K562 (cell line): ENCODE data around the gene FAM53C. TPM values are rescaled to one million over a fixed set of nuclear protein-coding genes. Genes with fewer than 3 reads are reported as not detected.
A peak's percentile ranks its signal among the peaks of the same experiment; 100 is the strongest.

ENCODE experiments used
- AFF4 ChIP-seq: sonication (generic); formaldehyde crosslinking; IDR thresholded peaks from 2 replicates; pipeline ENCODE4 v1.8.0; 2023; ENCODE audit warnings: mild to moderate bottlenecking, missing genetic modification reagents
- BRCA1 ChIP-seq, 2 experiments: fragments of 450-650 bp in 1 of 2; sonication (generic) in 1 of 2; formaldehyde crosslinking in 1 of 2; IDR thresholded peaks; 2 replicates each; pipeline versions ENCODE4 v1.5.0 to v1.6.1; 2017 to 2020; ENCODE audit warnings: mild to moderate bottlenecking in 1 of 2, missing genetic modification reagents in 1 of 2
- CBX5 ChIP-seq: IDR thresholded peaks from 2 replicates; pipeline ENCODE4 v1.6.1; 2014; ENCODE audit warnings: low read depth, borderline replicate concordance
- CGGBP1 ChIP-seq: fragments of 250-450 bp; sonication (Bioruptor Pico); IDR thresholded peaks from 2 replicates; pipeline ENCODE4 v1.9.0; 2021; ENCODE audit warnings: mild to moderate bottlenecking
- KLF10 ChIP-seq: fragments of 250-450 bp; sonication (Bioruptor Pico); IDR thresholded peaks from 2 replicates; pipeline ENCODE4 v1.6.1; 2021; ENCODE audit warnings: matching md5 sums
- PHF20 ChIP-seq: fragments of 450-650 bp; IDR thresholded peaks from 2 replicates; pipeline ENCODE4 v1.6.1; 2018; ENCODE audit not compliant: partially characterized antibody
- SIN3B ChIP-seq: fragments of 450-650 bp; IDR thresholded peaks from 2 replicates; pipeline ENCODE4 v1.6.1; 2017; ENCODE audit warnings: low read depth, mild to moderate bottlenecking, moderate library complexity
- SMARCA5 ChIP-seq: fragments of 450-650 bp; IDR thresholded peaks from 2 replicates; pipeline ENCODE4 v1.6.1; 2016
- SNIP1 ChIP-seq: fragments of 450-650 bp; IDR thresholded peaks from 2 replicates; pipeline ENCODE4 v1.7.1; 2017; ENCODE audit warnings: low read depth, mild to moderate bottlenecking
- TCF7 ChIP-seq: sonication (generic); IDR thresholded peaks from 2 replicates; pipeline ENCODE4 v1.6.1; 2016; ENCODE audit warnings: antibody characterized with exemption, borderline replicate concordance
- TCF7L2 ChIP-seq: fragments of 150-350 bp; IDR thresholded peaks from 2 replicates; pipeline ENCODE4 v1.6.1; 2016; ENCODE audit warnings: low read depth, mild to moderate bottlenecking, low read length, moderate library complexity
- THRA ChIP-seq: fragments of 450-650 bp; IDR thresholded peaks from 2 replicates; pipeline ENCODE4 v1.6.1; 2017; ENCODE audit warnings: mild to moderate bottlenecking, moderate library complexity
- ZNF445 ChIP-seq: fragments of 250-450 bp; sonication (Bioruptor Pico); IDR thresholded peaks from 2 replicates; pipeline ENCODE4 v1.4.0; 2020; ENCODE audit warnings: low read depth, mild to moderate bottlenecking, moderate library complexity
- ZNF609 ChIP-seq: sonication (generic); formaldehyde crosslinking; IDR thresholded peaks from 2 replicates; pipeline ENCODE4 v1.8.1; 2023; ENCODE audit warnings: missing genetic modification reagents, mild to moderate bottlenecking, borderline replicate concordance
- ZNF655 ChIP-seq: fragments of 250-450 bp; sonication (Bioruptor Pico); IDR thresholded peaks from 2 replicates; pipeline ENCODE4 v1.5.0; 2021
- polyA plus RNA-seq, 8 experiments: library from polyadenylated mRNA; depleted of rRNA in 4 of 8; stranded (reverse) in 5 of 8; unstranded in 3 of 8; fragments of >200 nt; fragmentation: Nextera tagmentation in 2 of 8; fragmentation: Illumina TruSeq in 1 of 8; extraction: Ambion mirVana in 2 of 8; extraction: Trizol in 1 of 8; gene quantifications; 2 replicates each; pipeline versions ENCODE4 v1.2.1 to v1.2.3, GENCODE V29; 2011 to 2014; ENCODE audit warnings: inconsistent platforms in 1 of 8, missing spikeins in 1 of 8
- total RNA-seq, 7 experiments: library from RNA; depleted of rRNA in 6 of 7; stranded (reverse); fragments of >200 nt in 6 of 7; fragmentation: Illumina TruSeq in 2 of 7; extraction: Trizol in 2 of 7; gene quantifications; 2 replicates each; pipeline versions ENCODE4 v1.2.1 to v1.2.3, GENCODE V29; 2011 to 2021; ENCODE audit warnings: low replicate concordance in 1 of 7

Gene FAM53C
- total and polyA plus RNA-seq, 9 of the 15 experiments (the other 6 are each of a cell fraction or from before 2014, with no cell fraction given), result 9.7 to 38.5 (median 25.2) TPM

- TF ChIP-seq ZNF609 (CRISPR knock-in tag) (no peak), SNIP1 (no peak), CGGBP1 (CRISPR knock-in tag) (no peak), THRA (no peak), SMARCA5 (no peak), TCF7L2 (no peak), SIN3B (no peak; the same call in 1 of the 2 replicates), BRCA1 (IDR thresholded peaks at IDR 0.05) (no peak), BRCA1 (CRISPR knock-in tag; IDR thresholded peaks at IDR 0.05) (no peak), KLF10 (CRISPR knock-in tag) (no peak), TCF7 (no peak), ZNF445 (CRISPR knock-in tag) (no peak), CBX5 (no peak), AFF4 (CRISPR knock-in tag) (peak; percentile 89; the same call in 1 of the 2 replicates), ZNF655 (CRISPR knock-in tag) (no peak), PHF20 (no peak)
These were observed 948 bp upstream of the FAM53C start (continued) for GRCh38 chr5:138336952-138337684.
